ENCODE data around the gene WASHC2A. TPM values are rescaled to one million over a fixed set of nuclear protein-coding genes. Genes with fewer than 3 reads are reported as not detected.
"Not testable (repeated sequence)": the region's sequence is repeated elsewhere in the genome, so short reads cannot be mapped to it uniquely, and the experiment has no call there.

Gene WASHC2A
- total RNA-seq, 8 experiments from 2014 or later, result 10.4 to 36.8 (median 22.6) TPM

GRCh38 chr10:50092928-50093327 lies 25.2 kb downstream of the WASHC2A start:
- in situ Hi-C loops (cut with MboI; ENCODE audit: low pct_unique_long_range_greater_than_20kb in 2 of 9, low sequenced_read_pairs in 9 of 9, unreplicated experiment in 9 of 9); H3K27ac ChIP-seq; H3K4me3 ChIP-seq; H3K4me1 ChIP-seq (replicated peaks in 1 of 2); ATAC-seq (replicated peaks in 6 of 8): not testable (repeated sequence)
- WGBS, 10 experiments, result no CpG with 5 or more reads among the region's 8 CpGs

GRCh38 chr10:50094630-50095029 lies 26.9 kb downstream of the WASHC2A start:
- WGBS, 10 experiments, result no CpG with 5 or more reads among the region's 5 CpGs
- ATAC-seq (replicated peaks in 6 of 8); in situ Hi-C loops (cut with MboI; ENCODE audit: low pct_unique_long_range_greater_than_20kb in 2 of 9, low sequenced_read_pairs in 9 of 9, unreplicated experiment in 9 of 9); H3K4me3 ChIP-seq; H3K4me1 ChIP-seq (replicated peaks in 1 of 2); H3K27ac ChIP-seq: not testable (repeated sequence)

GRCh38 chr10:50095402-50095801 lies 27.6 kb downstream of the WASHC2A start:
- H3K27ac ChIP-seq; in situ Hi-C loops (cut with MboI; ENCODE audit: low pct_unique_long_range_greater_than_20kb in 2 of 9, low sequenced_read_pairs in 9 of 9, unreplicated experiment in 9 of 9); ATAC-seq (replicated peaks in 6 of 8); H3K4me3 ChIP-seq; H3K4me1 ChIP-seq (replicated peaks in 1 of 2): not testable (repeated sequence)
- no CpG with 5 or more reads among the region's 7 CpGs for WGBS, 10 experiments

- peak in 2 of 8 experiments; percentile 76 to 80 for ATAC-seq (replicated peaks in 6 of 8)
- in situ Hi-C loops (cut with MboI; ENCODE audit: low pct_unique_long_range_greater_than_20kb in 2 of 9, low sequenced_read_pairs in 9 of 9, unreplicated experiment in 9 of 9); H3K4me3 ChIP-seq; H3K27ac ChIP-seq; H3K4me1 ChIP-seq (replicated peaks in 1 of 2): not testable (repeated sequence)
- WGBS, 10 experiments, result no CpG with 5 or more reads among the region's 3 CpGs
These were observed 29.0 kb downstream of the WASHC2A start for GRCh38 chr10:50096722-50097121.

DNA sequence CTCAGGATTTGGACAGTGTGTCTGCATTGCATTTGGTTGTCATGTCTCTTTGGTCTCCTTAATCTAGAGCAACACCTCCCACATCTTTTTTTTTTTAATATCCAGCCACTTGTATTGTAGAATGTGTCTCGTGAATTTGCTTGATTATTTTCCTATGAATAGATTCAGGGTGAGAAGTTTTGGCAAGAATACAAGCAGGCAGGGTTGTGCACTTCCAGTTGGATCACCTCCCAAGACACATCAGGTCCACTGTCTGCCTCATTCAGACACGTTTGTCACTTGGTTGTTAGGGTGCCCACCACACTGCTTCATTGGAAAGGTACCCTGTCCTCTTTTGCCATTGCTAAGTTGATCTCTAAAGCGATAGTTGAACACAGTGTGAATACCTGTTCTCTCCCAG lies 30.9 kb downstream of the WASHC2A start:
- 100% methylated on average over 1 of the region's 3 CpGs; no CpG with 5 or more reads in 9 of the 10 experiments for WGBS, 10 experiments
- ATAC-seq (replicated peaks in 6 of 8); H3K4me1 ChIP-seq (replicated peaks in 1 of 2); H3K27ac ChIP-seq; H3K4me3 ChIP-seq; in situ Hi-C loops (cut with MboI; ENCODE audit: low pct_unique_long_range_greater_than_20kb in 2 of 9, low sequenced_read_pairs in 9 of 9, unreplicated experiment in 9 of 9): not testable (repeated sequence)

GRCh38 chr10:50101139-50101582 lies 33.4 kb downstream of the WASHC2A start:
- H3K27ac ChIP-seq; H3K4me3 ChIP-seq; in situ Hi-C loops (cut with MboI; ENCODE audit: low pct_unique_long_range_greater_than_20kb in 2 of 9, low sequenced_read_pairs in 9 of 9, unreplicated experiment in 9 of 9); ATAC-seq (replicated peaks in 6 of 8); H3K4me1 ChIP-seq (replicated peaks in 1 of 2): not testable (repeated sequence)
- WGBS, 10 experiments, result 60 to 100% (median 83%) methylated on average over 1 to 8 of the region's 9 CpGs; no CpG with 5 or more reads in 2 of the 10 experiments

GRCh38 chr10:50101747-50102146 lies 34.0 kb downstream of the WASHC2A start:
- no CpG with 5 or more reads among the region's 3 CpGs for WGBS, 10 experiments
- H3K4me1 ChIP-seq (replicated peaks in 1 of 2); H3K4me3 ChIP-seq; H3K27ac ChIP-seq; in situ Hi-C loops (cut with MboI; ENCODE audit: low pct_unique_long_range_greater_than_20kb in 2 of 9, low sequenced_read_pairs in 9 of 9, unreplicated experiment in 9 of 9); ATAC-seq (replicated peaks in 6 of 8): not testable (repeated sequence)

- ATAC-seq (replicated peaks in 6 of 8), result peak in 2 of 8 experiments; percentile 43 to 63
- no CpG with 5 or more reads among the region's 5 CpGs for WGBS, 10 experiments
These were observed 34.5 kb downstream of the WASHC2A start for GRCh38 chr10:50102267-50102666.

DNA sequence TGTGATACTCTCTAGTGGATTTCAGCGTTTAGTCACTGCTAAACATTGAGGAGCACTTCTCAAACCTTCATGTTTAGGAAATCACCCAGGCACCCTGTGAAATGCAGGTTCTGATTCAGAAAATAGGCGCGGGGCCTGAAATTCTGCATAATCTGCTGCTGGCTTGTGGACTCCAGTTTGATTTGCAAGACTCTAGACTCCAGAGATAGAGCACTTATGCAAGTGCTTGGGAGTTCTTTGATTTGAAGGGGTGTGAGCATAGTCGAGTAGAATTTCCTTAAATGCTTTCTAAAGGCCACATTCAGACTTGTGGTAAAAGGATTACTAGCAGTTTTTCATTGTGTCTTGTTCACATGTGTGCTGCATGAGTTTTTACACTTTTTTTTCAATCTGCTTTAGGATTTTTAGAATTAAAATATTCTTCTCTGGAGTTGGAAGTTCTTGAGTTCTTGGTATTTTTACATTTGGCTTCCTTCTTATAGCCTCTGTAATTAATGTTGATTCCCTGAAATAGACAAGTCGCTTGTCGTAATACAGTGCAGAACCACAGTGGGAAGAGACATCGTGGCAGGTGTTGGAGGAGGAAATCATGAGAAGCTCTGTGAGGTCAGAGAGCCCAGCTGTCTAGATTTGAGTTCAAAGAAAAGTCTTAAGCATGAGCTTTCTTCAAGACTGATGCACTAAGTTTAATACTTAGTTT lies 41.4 kb downstream of the WASHC2A start:
- ATAC-seq (replicated peaks in 6 of 8), result peak in 3 of 8 experiments; percentile 17 to 99 (median 99)

More at GRCh38 chr10:50102267-50102666, 34.5 kb downstream of the WASHC2A start:
- in situ Hi-C loops (cut with MboI; ENCODE audit: low pct_unique_long_range_greater_than_20kb in 2 of 9, low sequenced_read_pairs in 9 of 9, unreplicated experiment in 9 of 9); H3K4me3 ChIP-seq; H3K27ac ChIP-seq; H3K4me1 ChIP-seq (replicated peaks in 1 of 2): not testable (repeated sequence)

GRCh38 chr10:50112419-50113112 lies 44.8 kb downstream of the WASHC2A start:
- H3K4me1 ChIP-seq (replicated peaks in 1 of 2); H3K27ac ChIP-seq; H3K4me3 ChIP-seq; ATAC-seq (replicated peaks in 6 of 8); in situ Hi-C loops (cut with MboI; ENCODE audit: low pct_unique_long_range_greater_than_20kb in 2 of 9, low sequenced_read_pairs in 9 of 9, unreplicated experiment in 9 of 9): not testable (repeated sequence)
- no CpG with 5 or more reads among the region's 9 CpGs for WGBS, 10 experiments

More for the DNA sequence above, 41.4 kb downstream of the WASHC2A start:
- 73 to 100% (median 98%) methylated on average over 1 to 4 of the region's 7 CpGs; no CpG with 5 or more reads in 6 of the 10 experiments for WGBS, 10 experiments
- H3K4me3 ChIP-seq; H3K27ac ChIP-seq; H3K4me1 ChIP-seq (replicated peaks in 1 of 2); in situ Hi-C loops (cut with MboI; ENCODE audit: low pct_unique_long_range_greater_than_20kb in 2 of 9, low sequenced_read_pairs in 9 of 9, unreplicated experiment in 9 of 9): not testable (repeated sequence)

DNA sequence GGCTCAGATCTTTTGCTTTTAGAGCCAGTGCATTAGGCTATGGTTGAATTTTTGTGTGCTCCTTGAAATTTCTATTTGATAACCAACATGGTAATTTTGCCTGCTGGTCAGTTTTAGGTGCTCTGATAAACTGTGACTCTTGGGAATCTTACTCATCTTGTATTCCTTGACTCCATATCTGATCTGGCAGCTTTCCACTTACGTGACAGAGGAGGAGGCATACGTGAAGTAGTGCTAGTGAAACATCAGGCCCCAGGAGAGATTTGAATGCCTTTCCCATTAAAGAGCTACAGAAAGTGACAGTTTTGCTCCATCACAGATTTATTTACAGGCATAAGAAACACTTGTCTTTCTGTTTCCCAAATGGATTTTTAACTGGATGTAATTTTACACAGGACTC lies 59.0 kb downstream of the WASHC2A start:
- H3K4me1 ChIP-seq (replicated peaks in 1 of 2); H3K27ac ChIP-seq; in situ Hi-C loops (cut with MboI; ENCODE audit: low pct_unique_long_range_greater_than_20kb in 2 of 9, low sequenced_read_pairs in 9 of 9, unreplicated experiment in 9 of 9); H3K4me3 ChIP-seq; ATAC-seq (replicated peaks in 6 of 8): not testable (repeated sequence)
- no CpG with 5 or more reads among the region's 2 CpGs for WGBS, 10 experiments

GRCh38 chr10:50127770-50128292 lies 60.1 kb downstream of the WASHC2A start:
- not testable (repeated sequence) for ATAC-seq (replicated peaks in 6 of 8)

DNA sequence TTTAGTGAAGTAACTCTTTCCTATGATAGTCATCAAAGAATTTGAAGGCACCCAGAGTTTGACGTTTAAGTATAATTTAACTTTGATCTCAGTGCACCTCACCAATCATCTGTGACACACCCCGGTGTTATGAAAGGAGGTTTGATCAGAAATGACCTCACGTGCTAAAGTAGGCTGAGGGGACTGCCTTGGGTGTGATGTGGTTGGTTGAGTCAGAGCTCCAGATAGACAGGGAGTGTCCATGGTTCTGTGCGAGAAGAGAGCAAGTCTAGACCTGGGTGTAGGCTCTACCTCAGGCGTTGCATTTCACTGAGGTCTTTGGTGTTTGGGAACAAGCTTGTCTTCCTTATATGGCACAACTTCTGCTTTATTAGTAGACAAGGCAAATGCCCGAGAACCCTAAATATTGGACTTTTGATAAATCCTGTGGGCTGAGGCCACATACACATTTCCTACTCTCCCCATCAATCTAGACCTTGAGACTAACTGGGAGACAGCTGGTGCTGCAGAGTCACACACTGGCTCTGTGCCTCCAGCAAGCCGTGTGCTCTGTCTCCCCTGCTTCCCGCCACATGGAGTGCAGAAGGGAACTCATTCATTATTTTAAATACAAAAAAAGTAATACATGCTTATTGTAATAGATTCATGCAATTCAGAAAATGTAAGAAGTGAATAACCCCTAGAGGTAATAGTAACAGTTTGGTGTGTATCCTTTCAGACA lies 63.7 kb downstream of the WASHC2A start:
- H3K4me1 ChIP-seq (replicated peaks in 1 of 2); H3K4me3 ChIP-seq; H3K27ac ChIP-seq; in situ Hi-C loops (cut with MboI; ENCODE audit: low pct_unique_long_range_greater_than_20kb in 2 of 9, low sequenced_read_pairs in 9 of 9, unreplicated experiment in 9 of 9): not testable (repeated sequence)
- ATAC-seq (replicated peaks in 6 of 8), result peak in 3 of 8 experiments; percentile 64 to 99 (median 99)
- no CpG with 5 or more reads among the region's 8 CpGs for WGBS, 10 experiments

More at GRCh38 chr10:50127770-50128292, 60.1 kb downstream of the WASHC2A start:
- H3K4me3 ChIP-seq; H3K27ac ChIP-seq; in situ Hi-C loops (cut with MboI; ENCODE audit: low pct_unique_long_range_greater_than_20kb in 2 of 9, low sequenced_read_pairs in 9 of 9, unreplicated experiment in 9 of 9); H3K4me1 ChIP-seq (replicated peaks in 1 of 2): not testable (repeated sequence)
- WGBS, 10 experiments, result no CpG with 5 or more reads among the region's 5 CpGs
